Heart left ventricle (tissue), 16 donors: ENCODE results near the gene PHTF1. TPM values are rescaled to one million over a fixed set of nuclear protein-coding genes. Genes with fewer than 3 reads are reported as not detected.

Experiments
- ATAC-seq, 4 donors: fragments of 200-7000 bp; cut with Tn5 transposase; one replicate each; pipeline ENCODE4 v1.9.1; 2020 to 2022; ENCODE audit warnings: moderate library complexity in 4 of 4, mild to moderate bottlenecking in 3 of 4, moderate number of reproducible peaks in 1 of 4
- DNase-seq, 5 donors: peaks; one replicate each; pipeline ENCODE4 v3.0.0-alpha.2; 2020
- H3K27ac ChIP-seq, 12 donors: fragments of 200-600 bp; sonication (generic) in 4 of 12; one replicate each; pipeline versions ENCODE4 v1.5.0 to v1.8.0; 2016 to 2022; ENCODE audit warnings: mild to moderate bottlenecking in 2 of 12
- H3K27me3 ChIP-seq, 9 donors: fragments of 200-600 bp; sonication (generic) in 2 of 9; one replicate each; pipeline versions ENCODE4 v1.5.1 to v1.8.0; 2016 to 2022; ENCODE audit warnings: mild to moderate bottlenecking in 3 of 9
- H3K36me3 ChIP-seq, 9 donors: fragments of 200-600 bp; sonication (generic) in 2 of 9; one replicate each; pipeline versions ENCODE4 v1.5.0 to v1.8.0; 2018 to 2022; ENCODE audit warnings: mild to moderate bottlenecking in 2 of 9
- H3K4me1 ChIP-seq, 12 donors: fragments of 200-600 bp; sonication (generic) in 4 of 12; one replicate each; pipeline versions ENCODE4 v1.5.0 to v1.8.0; 2016 to 2022; ENCODE audit warnings: mild to moderate bottlenecking in 3 of 12
- H3K4me3 ChIP-seq, 12 donors: fragments of 200-600 bp; sonication (generic) in 4 of 12; one replicate each; pipeline versions ENCODE4 v1.5.0 to v1.8.0; 2017 to 2022; ENCODE audit warnings: mild to moderate bottlenecking in 9 of 12, moderate library complexity in 4 of 12
- H3K9me3 ChIP-seq, 12 donors: fragments of 200-600 bp; sonication (generic) in 4 of 12; one replicate each; pipeline versions ENCODE4 v1.5.0 to v1.8.0; 2016 to 2022; ENCODE audit warnings: mild to moderate bottlenecking in 1 of 12
- CTCF ChIP-seq, 12 donors: fragments of 200-600 bp; sonication (generic) in 4 of 12; IDR thresholded peaks; one replicate each; pipeline versions ENCODE4 v1.5.0 to v1.8.0; 2018 to 2022; ENCODE audit warnings: antibody characterized with exemption in 12 of 12, mild to moderate bottlenecking in 5 of 12
- POLR2A ChIP-seq, 2 donors: fragments of 450-650 bp; IDR thresholded peaks; one replicate each; pipeline ENCODE4 v1.6.1; 2017; ENCODE audit warnings: antibody characterized with exemption in 2 of 2, mild to moderate bottlenecking in 2 of 2, moderate library complexity in 2 of 2
- WGBS, 4 donors: extraction: QIAGEN DNeasy Blood & Tissue Kit in 2 of 4; methylation state at CpG; one replicate each; pipeline versions ENCODE4 v1.1.5 to v1.1.7; 2013 to 2018; 5-methylcytosine and 5-hydroxymethylcytosine counted together
- intact Hi-C, 10 donors: fragments of 100-400 bp; cut with DNase I; formaldehyde crosslinking; loops; one replicate each; pipeline versions ENCODE4 v1.11.1 to v1.14.2; 2022
- polyA plus RNA-seq, 2 donors: library from polyadenylated mRNA; stranded (reverse); fragments of 200-250 nt; gene quantifications; one replicate each; pipeline ENCODE4 v1.2.3, GENCODE V29; 2013
- total RNA-seq, 9 donors: library from RNA; depleted of rRNA in 2 of 9; stranded (reverse); fragments of >200 nt in 2 of 9; fragmentation: NEBNext Ultra II Directional in 3 of 9; extraction: Animal tissue kit (Norgen Biotek cat#: 25700) in 3 of 9; gene quantifications; one replicate each; pipeline versions ENCODE4 v1.1.0 to v1.2.4, GENCODE V29; 2016 to 2023
- donor health status: ischemic (EF 13 %, LVEDD 7.1; RV severe dilation, severe dysfunction).
- donor health status: healthy with polysubstance abuse.
- donor health status: DM: no; HTN: yes; CAD: no.
- donor health status: DM: no; HTN: no; CAD: no.
- donor health status: ischemic (EF 25% LVEDD 6.9; RV normal size, moderate dysfunction).
- donor health status: ischemic (EF 25% LVEDD 5.7; RV mildly dilated, moderate dysfunction).
- donor health status: healthy.
- donor health status: DM: yes; HTN: yes; CAD: no.
- donor health status: ischemic (EF 35%, LVEDD 5.7; RV mildly dilated, moderate dysfunction).
- donor health status: nonischemic (EF 11% LVEDD 7.7; RV severe dilation, severe dysfunction).
- donor health status: DM: yes; HTN: yes; CAD: no.
- donor health status: PGD.
- donor health status: ischemic (EF 29% LVEDD 5.4; RV normal size, mild dysfunction).
- donor health status: nonischemic (EF 23%, LVEDD 6.1; RV moderate dilation, normal function).

The PHTF1 gene
- total and polyA plus RNA-seq, 11 donors: 3.2 to 19.7 (median 11.9) TPM

- H3K4me1 ChIP-seq: peaks cover 0 to 55% (median 27%) of the 10 kb centered on the region in 12 donors
- WGBS, 4 donors: 93 to 97% (median 95%) methylated on average over 3 of the region's 3 CpGs
- intact Hi-C loops: no loop called here
- peaks cover 0 to 16% (median 0%) of the 10 kb centered on the region in 9 donors for H3K36me3 ChIP-seq
- DNase-seq: no peak
- H3K27ac ChIP-seq: no peak overlapping the region
- H3K4me3 ChIP-seq: no peak overlapping the region
- H3K27me3 ChIP-seq: no peaks in the 10 kb centered on the region
- TF ChIP-seq CTCF (IDR thresholded peaks at IDR 0.05) (no peak), POLR2A (IDR thresholded peaks at IDR 0.05) (no peak)
- no peak for ATAC-seq
- H3K9me3 ChIP-seq: no peaks in the 10 kb centered on the region
Measured at GRCh38 chr1:113788802-113789201, 29.5 kb upstream of the PHTF1 start.

GRCh38 chr1:113787663-113788062, 28.4 kb upstream of the PHTF1 start:
- peaks cover 0 to 55% (median 32%) of the 10 kb centered on the region in 12 donors for H3K4me1 ChIP-seq
- ATAC-seq (no peak), DNase-seq (no peak)
- H3K27ac ChIP-seq: no peak overlapping the region
- H3K9me3 ChIP-seq: no peaks in the 10 kb centered on the region
- WGBS, 4 donors: 87 to 95% (median 93%) methylated on average over 3 of the region's 3 CpGs
- no peaks in the 10 kb centered on the region for H3K27me3 ChIP-seq
- no peak overlapping the region for H3K4me3 ChIP-seq
- TF ChIP-seq POLR2A (IDR thresholded peaks at IDR 0.05) (no peak), CTCF (IDR thresholded peaks at IDR 0.05) (no peak)
- peaks cover 0 to 12% (median 0%) of the 10 kb centered on the region in 9 donors for H3K36me3 ChIP-seq
- intact Hi-C loops: no loop called here

- WGBS, 4 donors: 39 to 45% (median 43%) methylated on average over 1 of the region's 1 CpG
Measured at GRCh38 chr1:113786069-113786468, 26.8 kb upstream of the PHTF1 start.

More at GRCh38 chr1:113786069-113786468, 26.8 kb upstream of the PHTF1 start:
- Histone ChIP-seq H3K4me3 (no peak overlapping the region), H3K36me3 (peaks cover 0 to 9% (median 0%) of the 10 kb centered on the region in 9 donors), H3K9me3 (no peaks in the 10 kb centered on the region), H3K27me3 (no peaks in the 10 kb centered on the region), H3K27ac (peak overlapping the region in 1 of 12 donors; percentile 12), H3K4me1 (peaks cover 0 to 67% (median 44%) of the 10 kb centered on the region in 12 donors)
- intact Hi-C loops: no loop called here
- TF ChIP-seq CTCF (IDR thresholded peaks at IDR 0.05): no peak
- no peak for TF ChIP-seq POLR2A (IDR thresholded peaks at IDR 0.05)
- no peak for ATAC-seq
- DNase-seq: no peak
